ENCODE measurements around the gene COG5.
A peak's percentile ranks its signal among the peaks of the same experiment; 100 is the strongest.
"Not testable (repeated sequence)": the region's sequence is repeated elsewhere in the genome, so short reads cannot be mapped to it uniquely, and the experiment has no call there.

Gene COG5

GRCh38 chr7:107579885-107580715 lies 16.4 kb upstream of the COG5 start, which contains the start of gene BCAP29:
Gene BCAP29, plus strand, starts transcription at chr7:107580246. Its CDS starts 527 bp downstream, at chr7:107580773.
- DNase-seq (ENCODE audit: low read depth in 2 of 2, low spot score in 1 of 2): peak; percentile 19 to 43

GRCh38 chr7:107579554-107579884 lies 15.8 kb upstream of the COG5 start:
- no peak for DNase-seq (ENCODE audit: low read depth in 2 of 2, low spot score in 1 of 2)

- DNase-seq (ENCODE audit: low read depth in 2 of 2, low spot score in 1 of 2): no peak
Measured at GRCh38 chr7:107573537-107573936, 9.8 kb upstream of the COG5 start.

GRCh38 chr7:107570298-107570697 lies 6.6 kb upstream of the COG5 start:
- no peak for DNase-seq (ENCODE audit: low read depth in 2 of 2, low spot score in 1 of 2)

GRCh38 chr7:107564553-107565298 lies 1.0 kb upstream of the COG5 start:
- DNase-seq (ENCODE audit: low read depth in 2 of 2, low spot score in 1 of 2): no peak

GRCh38 chr7:107563081-107563774 lies 492 bp downstream of the COG5 start:
- no peak for DNase-seq (ENCODE audit: low read depth in 2 of 2, low spot score in 1 of 2)

GRCh38 chr7:107560898-107561516 lies 2.7 kb downstream of the COG5 start:
- DNase-seq (ENCODE audit: low read depth in 2 of 2, low spot score in 1 of 2): no peak

GRCh38 chr7:107559864-107560263 lies 3.9 kb downstream of the COG5 start:
- no peak for DNase-seq (ENCODE audit: low read depth in 2 of 2, low spot score in 1 of 2)

GRCh38 chr7:107555893-107556292 lies 7.8 kb downstream of the COG5 start:
- DNase-seq (ENCODE audit: low read depth in 2 of 2, low spot score in 1 of 2): no peak

- no peak for DNase-seq (ENCODE audit: low read depth in 2 of 2, low spot score in 1 of 2)
Measured at GRCh38 chr7:107551936-107552335, 11.8 kb downstream of the COG5 start.

- no peak for DNase-seq (ENCODE audit: low read depth in 2 of 2, low spot score in 1 of 2)
Measured at GRCh38 chr7:107544848-107545591, 18.7 kb downstream of the COG5 start.

GRCh38 chr7:107543338-107543993 lies 20.3 kb downstream of the COG5 start:
- no peak for DNase-seq (ENCODE audit: low read depth in 2 of 2, low spot score in 1 of 2)

- DNase-seq (ENCODE audit: low read depth in 2 of 2, low spot score in 1 of 2): no peak
Measured at GRCh38 chr7:107538001-107538400, 25.7 kb downstream of the COG5 start.

- DNase-seq (ENCODE audit: low read depth in 2 of 2, low spot score in 1 of 2): not testable (repeated sequence)
Measured at GRCh38 chr7:107537228-107537627, 26.5 kb downstream of the COG5 start.

GRCh38 chr7:107534139-107534538 lies 29.6 kb downstream of the COG5 start:
- DNase-seq (ENCODE audit: low read depth in 2 of 2, low spot score in 1 of 2): no peak

GRCh38 chr7:107530751-107531150 lies 33.0 kb downstream of the COG5 start:
- no peak for DNase-seq (ENCODE audit: low read depth in 2 of 2, low spot score in 1 of 2)

- DNase-seq (ENCODE audit: low read depth in 2 of 2, low spot score in 1 of 2): no peak
Measured at GRCh38 chr7:107528461-107528860, 35.3 kb downstream of the COG5 start.

- DNase-seq (ENCODE audit: low read depth in 2 of 2, low spot score in 1 of 2): no peak
Measured at GRCh38 chr7:107527196-107527595, 36.5 kb downstream of the COG5 start.

- no peak for DNase-seq (ENCODE audit: low read depth in 2 of 2, low spot score in 1 of 2)
Measured at GRCh38 chr7:107526672-107527071, 37.0 kb downstream of the COG5 start.

GRCh38 chr7:107506674-107507339 lies 56.9 kb downstream of the COG5 start:
- DNase-seq (ENCODE audit: low read depth in 2 of 2, low spot score in 1 of 2): no peak
